HepG2 (cell line): ENCODE measurements around the gene IQCC. TPM values are rescaled to one million over a fixed set of nuclear protein-coding genes. Genes with fewer than 3 reads are reported as not detected.

Experiments
- MXI1 ChIP-seq: IDR thresholded peaks from 3 replicates; pipeline ENCODE4 v1.6.1; 2012; ENCODE audit warnings: low read depth, low read length, inconsistent platforms, borderline replicate concordance
- ZBTB7B ChIP-seq: sonication (generic); formaldehyde crosslinking; IDR thresholded peaks from 2 replicates; pipeline ENCODE4 v1.4.0; 2020; ENCODE audit warnings: missing genetic modification reagents
- ZNF101 ChIP-seq: sonication (generic); formaldehyde crosslinking; IDR thresholded peaks from 2 replicates; pipeline ENCODE4 v1.4.0; 2020; ENCODE audit warnings: mild to moderate bottlenecking, low read depth, missing genetic modification reagents, borderline replicate concordance
- ZNF142 ChIP-seq: sonication (generic); formaldehyde crosslinking; IDR thresholded peaks from 2 replicates; pipeline ENCODE4 v1.4.0; 2020; ENCODE audit warnings: missing genetic modification reagents
- ZNF276 ChIP-seq: sonication (generic); formaldehyde crosslinking; IDR thresholded peaks from 2 replicates; pipeline ENCODE4 v1.4.0; 2020; ENCODE audit warnings: mild to moderate bottlenecking, low read depth, missing genetic modification reagents
- ZNF318 ChIP-seq: sonication (generic); formaldehyde crosslinking; IDR thresholded peaks from 2 replicates; pipeline ENCODE4 v1.4.0; 2020; ENCODE audit warnings: mild to moderate bottlenecking, missing genetic modification reagents
- ZNF432 ChIP-seq: sonication (generic); formaldehyde crosslinking; IDR thresholded peaks from 2 replicates; pipeline ENCODE4 v1.5.0; 2020; ENCODE audit warnings: missing genetic modification reagents, mild to moderate bottlenecking, borderline replicate concordance
- polyA plus RNA-seq, 8 experiments: library from polyadenylated mRNA; depleted of rRNA in 3 of 8; stranded (reverse) in 7 of 8; unstranded in 1 of 8; fragments of >200 nt; fragmentation: Illumina TruSeq in 4 of 8; extraction: Trizol in 4 of 8; gene quantifications; 2 replicates each; pipeline versions ENCODE4 v1.2.1 to v1.2.3, GENCODE V29; 2011 to 2016; ENCODE audit warnings: low read depth in 4 of 8, missing spikeins in 1 of 8, mixed read lengths in 1 of 8; ENCODE audit not compliant: insufficient read depth in 1 of 8
- total RNA-seq, 5 experiments: library from RNA; depleted of rRNA; stranded (reverse); fragments of >200 nt; fragmentation: Illumina TruSeq; extraction: Trizol; gene quantifications; 2 replicates each; pipeline ENCODE4 v1.2.3, GENCODE V29; 2016; ENCODE audit warnings: low read depth in 1 of 5
- TF ChIP-seq, protein P1 (sequence below): sonication (generic); formaldehyde crosslinking; IDR thresholded peaks from 2 replicates; pipeline ENCODE4 v1.9.0; 2021; ENCODE audit warnings: missing genetic modification reagents, borderline replicate concordance

The IQCC gene
- total and polyA plus RNA-seq, 2 of the 13 experiments (the other 11 are each of a cell fraction or from before 2014, with no cell fraction given): 1.7 to 3.0 TPM

- TF ChIP-seq ZNF142 (CRISPR knock-in tag) (0 out of 2 replicates have a peak, but pooled peaks have one; percentile 30), ZBTB7B (CRISPR knock-in tag) (peak; percentile 65), MXI1 (no peak), ZNF318 (CRISPR knock-in tag) (peak; percentile 57; the same call in 1 of the 2 replicates), ZNF432 (no peak), ZNF101 (CRISPR knock-in tag) (no peak), ZNF276 (CRISPR knock-in tag) (peak; percentile 100)
- TF ChIP-seq, protein P1, sequence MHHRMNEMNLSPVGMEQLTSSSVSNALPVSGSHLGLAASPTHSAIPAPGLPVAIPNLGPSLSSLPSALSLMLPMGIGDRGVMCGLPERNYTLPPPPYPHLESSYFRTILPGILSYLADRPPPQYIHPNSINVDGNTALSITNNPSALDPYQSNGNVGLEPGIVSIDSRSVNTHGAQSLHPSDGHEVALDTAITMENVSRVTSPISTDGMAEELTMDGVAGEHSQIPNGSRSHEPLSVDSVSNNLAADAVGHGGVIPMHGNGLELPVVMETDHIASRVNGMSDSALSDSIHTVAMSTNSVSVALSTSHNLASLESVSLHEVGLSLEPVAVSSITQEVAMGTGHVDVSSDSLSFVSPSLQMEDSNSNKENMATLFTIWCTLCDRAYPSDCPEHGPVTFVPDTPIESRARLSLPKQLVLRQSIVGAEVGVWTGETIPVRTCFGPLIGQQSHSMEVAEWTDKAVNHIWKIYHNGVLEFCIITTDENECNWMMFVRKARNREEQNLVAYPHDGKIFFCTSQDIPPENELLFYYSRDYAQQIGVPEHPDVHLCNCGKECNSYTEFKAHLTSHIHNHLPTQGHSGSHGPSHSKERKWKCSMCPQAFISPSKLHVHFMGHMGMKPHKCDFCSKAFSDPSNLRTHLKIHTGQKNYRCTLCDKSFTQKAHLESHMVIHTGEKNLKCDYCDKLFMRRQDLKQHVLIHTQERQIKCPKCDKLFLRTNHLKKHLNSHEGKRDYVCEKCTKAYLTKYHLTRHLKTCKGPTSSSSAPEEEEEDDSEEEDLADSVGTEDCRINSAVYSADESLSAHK (CRISPR knock-in tag): no peak
Measured at GRCh38 chr1:32241001-32241763, 35.7 kb downstream of the IQCC start (continued).
